Neutrophil (primary cell): Measurements from ENCODE around the gene IFT57.
A peak's percentile ranks its signal among the peaks of the same experiment; 100 is the strongest.

Source experiments
- H3K27ac ChIP-seq: fragments of 200-600 bp; sonication (generic); 2 replicates; pipeline ENCODE4 v1.5.1; 2016; ENCODE audit warnings: mild to moderate bottlenecking, moderate library complexity
- H3K27me3 ChIP-seq: fragments of 200-600 bp; sonication (generic); 2 replicates; pipeline ENCODE4 v1.6.0; 2016; ENCODE audit warnings: mild to moderate bottlenecking
- H3K36me3 ChIP-seq: fragments of 200-600 bp; sonication (generic); 2 replicates; pipeline ENCODE4 v1.5.1; 2017
- H3K4me1 ChIP-seq, 2 experiments: fragments of 200-600 bp in 1 of 2; sonication (generic) in 1 of 2; 1 replicate in 1 of 2; 2 replicates in 1 of 2; pipeline versions ENCODE4 v1.5.1 to v1.6.1; 2013 to 2016; ENCODE audit warnings: low read depth in 1 of 2, low read length in 1 of 2, mild to moderate bottlenecking in 1 of 2, moderate library complexity in 1 of 2; ENCODE audit not compliant: control insufficient read depth in 1 of 2, insufficient read depth in 1 of 2
- H3K4me3 ChIP-seq, 2 experiments: fragments of 200-600 bp in 1 of 2; sonication (generic) in 1 of 2; 1 replicate in 1 of 2; 2 replicates in 1 of 2; pipeline ENCODE4 v1.5.1; 2013 to 2016; ENCODE audit warnings: low read depth in 1 of 2, low read length in 1 of 2, mild to moderate bottlenecking in 1 of 2, moderate library complexity in 1 of 2
- H3K9me3 ChIP-seq: fragments of 200-600 bp; sonication (generic); 2 replicates; pipeline ENCODE4 v1.5.1; 2016
- TF ChIP-seq, protein P1 (sequence below): fragments of 200-600 bp; sonication (generic); IDR thresholded peaks from 2 replicates; pipeline ENCODE4 v1.5.1; 2016; ENCODE audit warnings: antibody characterized with exemption

IFT57 gene

DNA sequence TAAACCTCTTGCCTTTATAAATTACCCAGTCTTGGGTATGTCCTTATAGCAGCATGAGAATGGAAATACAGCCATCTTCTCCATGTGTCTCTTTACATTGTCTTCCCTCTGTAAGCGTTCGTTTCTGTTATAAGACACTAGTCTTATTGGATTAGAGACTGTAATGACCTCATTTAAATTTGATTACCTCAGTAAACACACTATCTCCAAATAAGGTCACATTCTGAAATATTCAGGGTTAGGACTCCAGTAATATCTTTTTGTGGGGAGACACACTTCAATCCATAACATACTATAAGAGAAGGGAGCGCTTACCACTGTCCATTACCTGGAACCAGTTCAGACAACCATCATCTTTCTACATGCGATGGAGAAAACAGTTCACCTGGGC is 97.1 kb downstream of the IFT57 start:
- Histone ChIP-seq H3K27me3 (no peaks in the 10 kb centered on the region), H3K36me3 (no peaks in the 10 kb centered on the region), H3K27ac (peak overlapping the region; percentile 87), H3K4me3 (peak overlapping the region in 1 of 2 experiments; percentile 51), H3K4me1 (peaks cover 76 to 81% of the 10 kb centered on the region in 2 experiments), H3K9me3 (no peaks in the 10 kb centered on the region)
- TF ChIP-seq, protein P1, sequence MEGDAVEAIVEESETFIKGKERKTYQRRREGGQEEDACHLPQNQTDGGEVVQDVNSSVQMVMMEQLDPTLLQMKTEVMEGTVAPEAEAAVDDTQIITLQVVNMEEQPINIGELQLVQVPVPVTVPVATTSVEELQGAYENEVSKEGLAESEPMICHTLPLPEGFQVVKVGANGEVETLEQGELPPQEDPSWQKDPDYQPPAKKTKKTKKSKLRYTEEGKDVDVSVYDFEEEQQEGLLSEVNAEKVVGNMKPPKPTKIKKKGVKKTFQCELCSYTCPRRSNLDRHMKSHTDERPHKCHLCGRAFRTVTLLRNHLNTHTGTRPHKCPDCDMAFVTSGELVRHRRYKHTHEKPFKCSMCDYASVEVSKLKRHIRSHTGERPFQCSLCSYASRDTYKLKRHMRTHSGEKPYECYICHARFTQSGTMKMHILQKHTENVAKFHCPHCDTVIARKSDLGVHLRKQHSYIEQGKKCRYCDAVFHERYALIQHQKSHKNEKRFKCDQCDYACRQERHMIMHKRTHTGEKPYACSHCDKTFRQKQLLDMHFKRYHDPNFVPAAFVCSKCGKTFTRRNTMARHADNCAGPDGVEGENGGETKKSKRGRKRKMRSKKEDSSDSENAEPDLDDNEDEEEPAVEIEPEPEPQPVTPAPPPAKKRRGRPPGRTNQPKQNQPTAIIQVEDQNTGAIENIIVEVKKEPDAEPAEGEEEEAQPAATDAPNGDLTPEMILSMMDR: no peak

GRCh38 chr3:108124337-108125152 is 97.7 kb downstream of the IFT57 start:
- Histone ChIP-seq H3K27me3 (no peaks in the 10 kb centered on the region), H3K27ac (peak overlapping the region; percentile 87), H3K9me3 (no peaks in the 10 kb centered on the region), H3K36me3 (no peaks in the 10 kb centered on the region), H3K4me1 (peaks cover 82 to 87% of the 10 kb centered on the region in 2 experiments), H3K4me3 (peak overlapping the region; percentile 33 to 51)
- TF ChIP-seq, protein P1: no peak

DNA sequence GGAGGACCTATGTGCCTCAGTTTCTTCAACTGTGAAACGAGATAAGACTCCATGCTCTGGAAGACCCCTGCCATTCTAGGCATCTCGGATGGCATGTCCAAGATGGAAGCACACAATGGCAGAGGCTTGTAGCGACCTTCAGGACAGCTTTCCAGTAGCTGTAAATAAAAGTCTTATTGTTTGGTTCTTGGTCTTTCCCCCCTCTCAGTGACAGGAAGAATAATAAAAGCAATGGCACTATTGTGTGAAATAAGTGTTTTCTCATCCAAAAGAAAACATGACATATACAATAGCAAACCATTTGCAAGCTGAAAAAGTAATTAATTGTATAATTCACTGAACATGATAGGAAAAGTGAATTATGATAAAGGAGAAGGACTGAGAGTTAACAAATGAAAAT is 98.9 kb downstream of the IFT57 start:
- TF ChIP-seq, protein P1: no peak
- H3K36me3 ChIP-seq: no peaks in the 10 kb centered on the region
- no peaks in the 10 kb centered on the region for H3K27me3 ChIP-seq
- H3K4me1 ChIP-seq: peaks cover 84 to 88% of the 10 kb centered on the region in 2 experiments
- H3K27ac ChIP-seq: no peak overlapping the region
- no peak overlapping the region for H3K4me3 ChIP-seq
- H3K9me3 ChIP-seq: no peaks in the 10 kb centered on the region

DNA sequence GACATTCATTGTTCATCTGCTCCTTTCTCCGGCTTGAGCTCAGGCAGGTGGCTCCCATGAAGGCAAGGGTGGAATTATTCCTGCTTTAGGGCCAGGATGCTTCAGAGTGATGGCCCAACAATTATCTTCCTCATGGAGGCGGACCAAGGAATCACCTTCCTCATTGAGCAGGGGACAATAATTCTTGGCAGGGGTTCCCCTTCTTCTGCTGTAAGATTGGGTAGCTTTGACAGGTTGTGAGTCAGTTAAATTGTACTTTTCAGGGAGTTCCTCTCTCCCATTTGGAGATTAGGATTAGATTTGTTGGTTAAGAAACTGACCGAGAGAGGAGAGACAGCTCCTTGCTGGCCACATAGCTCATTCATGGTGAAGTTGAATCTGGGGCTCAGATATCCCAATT is 99.9 kb downstream of the IFT57 start:
- Histone ChIP-seq H3K36me3 (no peaks in the 10 kb centered on the region), H3K27me3 (no peaks in the 10 kb centered on the region), H3K9me3 (no peaks in the 10 kb centered on the region), H3K27ac (peak overlapping the region; percentile 13), H3K4me1 (peaks cover 74 to 86% of the 10 kb centered on the region in 2 experiments), H3K4me3 (no peak overlapping the region)
- TF ChIP-seq, protein P1: no peak

GRCh38 chr3:108119398-108120104 is 102.7 kb downstream of the IFT57 start:
- peak overlapping the region; percentile 68 for H3K27ac ChIP-seq
- no peak overlapping the region for H3K4me3 ChIP-seq
- no peaks in the 10 kb centered on the region for H3K27me3 ChIP-seq
- no peaks in the 10 kb centered on the region for H3K9me3 ChIP-seq
- no peaks in the 10 kb centered on the region for H3K36me3 ChIP-seq
- TF ChIP-seq, protein P1: no peak
- peaks cover 48 to 63% of the 10 kb centered on the region in 2 experiments for H3K4me1 ChIP-seq
